Measurements from ENCODE around the gene IGF2BP1. TPM values are rescaled to one million over a fixed set of nuclear protein-coding genes. Genes with fewer than 3 reads are reported as not detected.

IGF2BP1 gene
- polyA plus RNA-seq, 1 of the 3 experiments (the other 2 are of a cell fraction), result 0.05 TPM

GRCh38 chr17:49086316-49086605 lies 89.1 kb downstream of the IGF2BP1 start:
- H3K4me2 ChIP-seq, result no peak overlapping the region
- no peaks in the 10 kb centered on the region for H3K36me3 ChIP-seq (replicated peaks in 1 of 2; ENCODE audit: control insufficient read depth in 1 of 2, insufficient read depth in 2 of 2, low read length in 1 of 2)
- DNase-seq, result no peak
- H3K9me3 ChIP-seq, result no peaks in the 10 kb centered on the region
- ChIA-PET POLR2A (no interaction called here), CTCF (no interaction called here)
- no peak overlapping the region for H3K9ac ChIP-seq
- no peak for TF ChIP-seq SIN3A (IDR thresholded peaks at IDR 0.05; ENCODE audit: borderline replicate concordance, low read depth, low read length)
- no peak for TF ChIP-seq MEF2A (IDR thresholded peaks at IDR 0.05; ENCODE audit: borderline replicate concordance, low read depth)
- no peak for TF ChIP-seq FOXM1 (IDR thresholded peaks at IDR 0.05; ENCODE audit: low read depth)
- TF ChIP-seq RFX5 (IDR thresholded peaks at IDR 0.05; ENCODE audit: low read length), result no peak
- no peak for TF ChIP-seq NRF1 (IDR thresholded peaks at IDR 0.05; ENCODE audit: low read depth, low read length)
- TF ChIP-seq MXI1 (IDR thresholded peaks at IDR 0.05; ENCODE audit: low read depth, low read length), result no peak
- no peak for TF ChIP-seq TEAD4 (IDR thresholded peaks at IDR 0.05; ENCODE audit: borderline replicate concordance, insufficient read depth)
- no peak for TF ChIP-seq SMC3 (IDR thresholded peaks at IDR 0.05; ENCODE audit: low read depth, low read length)
- TF ChIP-seq TCF12 (IDR thresholded peaks at IDR 0.05), result no peak
- no peak for TF ChIP-seq EZH2phosphoT487 (IDR thresholded peaks at IDR 0.05; ENCODE audit: borderline replicate concordance, low read depth)
- H3K4me1 ChIP-seq (ENCODE audit: control insufficient read depth in 1 of 2, insufficient read depth in 2 of 2, low read depth in 1 of 2, low read length in 1 of 2), result no peaks in the 10 kb centered on the region
- WGBS (ENCODE audit: low lambda C conversion rate), result 8% methylated on average over 1 of the region's 1 CpG
- no peaks in the 10 kb centered on the region for H3F3A ChIP-seq (replicated peaks; ENCODE audit: insufficient read depth)
- H4K20me1 ChIP-seq (ENCODE audit: insufficient read depth), result no peaks in the 10 kb centered on the region
- no peaks in the 10 kb centered on the region for H3K9me2 ChIP-seq
- no peak overlapping the region for H3K27ac ChIP-seq (ENCODE audit: low read depth in 2 of 2, low read length in 1 of 2)
- no peaks in the 10 kb centered on the region for H3K79me2 ChIP-seq (ENCODE audit: insufficient read depth)
- no peak overlapping the region for H3K4me3 ChIP-seq (ENCODE audit: low read depth in 2 of 2, low read length in 1 of 2)
- H3K27me3 ChIP-seq (ENCODE audit: insufficient read depth), result peaks cover 83% of the 10 kb centered on the region
- H2AFZ ChIP-seq (ENCODE audit: low read depth), result no peak overlapping the region

DNA sequence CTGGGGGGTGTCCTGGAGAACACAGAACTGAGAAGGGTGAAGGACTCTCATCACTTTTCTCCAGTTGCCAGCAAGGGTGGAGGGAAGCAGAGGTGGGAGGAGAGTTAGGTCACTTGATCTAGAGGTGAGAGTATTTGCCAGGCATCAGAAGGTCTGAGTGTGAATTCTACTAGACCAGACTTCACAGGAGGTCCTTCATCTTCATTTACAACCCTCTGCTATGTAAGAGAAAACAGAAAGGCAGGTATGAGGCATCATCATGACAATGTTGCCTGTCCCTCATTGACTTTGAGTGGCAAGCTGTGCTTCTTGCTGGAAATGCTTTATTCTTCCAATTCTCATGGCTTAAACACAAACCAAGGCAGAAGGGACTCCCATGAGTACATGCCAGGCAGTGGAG lies 89.5 kb downstream of the IGF2BP1 start:
- H4K20me1 ChIP-seq (ENCODE audit: insufficient read depth), result no peaks in the 10 kb centered on the region
- ChIA-PET CTCF (interaction anchor here (1.6 kb wide), 1 partner anchor 32 kb away, joined by 3 read pairs; no protein-coding TSS in a partner anchor), POLR2A (no interaction called here)
- H3K36me3 ChIP-seq (replicated peaks in 1 of 2; ENCODE audit: control insufficient read depth in 1 of 2, insufficient read depth in 2 of 2, low read length in 1 of 2), result no peaks in the 10 kb centered on the region
- H3K4me1 ChIP-seq (ENCODE audit: control insufficient read depth in 1 of 2, insufficient read depth in 2 of 2, low read depth in 1 of 2, low read length in 1 of 2), result no peaks in the 10 kb centered on the region
- TF ChIP-seq RAD21 (IDR thresholded peaks at IDR 0.05; ENCODE audit: low read length) (no peak), GABPA (IDR thresholded peaks at IDR 0.05; ENCODE audit: low read depth) (no peak), FOXM1 (IDR thresholded peaks at IDR 0.05; ENCODE audit: low read depth) (no peak), RCOR1 (IDR thresholded peaks at IDR 0.05; ENCODE audit: low read length) (no peak), MAX (IDR thresholded peaks at IDR 0.05; ENCODE audit: low read depth) (no peak), FOSL2 (IDR thresholded peaks at IDR 0.05; ENCODE audit: borderline replicate concordance, low read depth) (no peak), FOXJ3 (CRISPR knock-in tag; IDR thresholded peaks at IDR 0.05) (no peak), MEF2A (IDR thresholded peaks at IDR 0.05; ENCODE audit: borderline replicate concordance, low read depth) (no peak)
- TF ChIP-seq, protein P1, sequence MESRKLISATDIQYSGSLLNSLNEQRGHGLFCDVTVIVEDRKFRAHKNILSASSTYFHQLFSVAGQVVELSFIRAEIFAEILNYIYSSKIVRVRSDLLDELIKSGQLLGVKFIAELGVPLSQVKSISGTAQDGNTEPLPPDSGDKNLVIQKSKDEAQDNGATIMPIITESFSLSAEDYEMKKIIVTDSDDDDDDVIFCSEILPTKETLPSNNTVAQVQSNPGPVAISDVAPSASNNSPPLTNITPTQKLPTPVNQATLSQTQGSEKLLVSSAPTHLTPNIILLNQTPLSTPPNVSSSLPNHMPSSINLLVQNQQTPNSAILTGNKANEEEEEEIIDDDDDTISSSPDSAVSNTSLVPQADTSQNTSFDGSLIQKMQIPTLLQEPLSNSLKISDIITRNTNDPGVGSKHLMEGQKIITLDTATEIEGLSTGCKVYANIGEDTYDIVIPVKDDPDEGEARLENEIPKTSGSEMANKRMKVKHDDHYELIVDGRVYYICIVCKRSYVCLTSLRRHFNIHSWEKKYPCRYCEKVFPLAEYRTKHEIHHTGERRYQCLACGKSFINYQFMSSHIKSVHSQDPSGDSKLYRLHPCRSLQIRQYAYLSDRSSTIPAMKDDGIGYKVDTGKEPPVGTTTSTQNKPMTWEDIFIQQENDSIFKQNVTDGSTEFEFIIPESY (IDR thresholded peaks at IDR 0.05; ENCODE audit: borderline replicate concordance, low read depth), result no peak
- TF ChIP-seq, protein P2, sequence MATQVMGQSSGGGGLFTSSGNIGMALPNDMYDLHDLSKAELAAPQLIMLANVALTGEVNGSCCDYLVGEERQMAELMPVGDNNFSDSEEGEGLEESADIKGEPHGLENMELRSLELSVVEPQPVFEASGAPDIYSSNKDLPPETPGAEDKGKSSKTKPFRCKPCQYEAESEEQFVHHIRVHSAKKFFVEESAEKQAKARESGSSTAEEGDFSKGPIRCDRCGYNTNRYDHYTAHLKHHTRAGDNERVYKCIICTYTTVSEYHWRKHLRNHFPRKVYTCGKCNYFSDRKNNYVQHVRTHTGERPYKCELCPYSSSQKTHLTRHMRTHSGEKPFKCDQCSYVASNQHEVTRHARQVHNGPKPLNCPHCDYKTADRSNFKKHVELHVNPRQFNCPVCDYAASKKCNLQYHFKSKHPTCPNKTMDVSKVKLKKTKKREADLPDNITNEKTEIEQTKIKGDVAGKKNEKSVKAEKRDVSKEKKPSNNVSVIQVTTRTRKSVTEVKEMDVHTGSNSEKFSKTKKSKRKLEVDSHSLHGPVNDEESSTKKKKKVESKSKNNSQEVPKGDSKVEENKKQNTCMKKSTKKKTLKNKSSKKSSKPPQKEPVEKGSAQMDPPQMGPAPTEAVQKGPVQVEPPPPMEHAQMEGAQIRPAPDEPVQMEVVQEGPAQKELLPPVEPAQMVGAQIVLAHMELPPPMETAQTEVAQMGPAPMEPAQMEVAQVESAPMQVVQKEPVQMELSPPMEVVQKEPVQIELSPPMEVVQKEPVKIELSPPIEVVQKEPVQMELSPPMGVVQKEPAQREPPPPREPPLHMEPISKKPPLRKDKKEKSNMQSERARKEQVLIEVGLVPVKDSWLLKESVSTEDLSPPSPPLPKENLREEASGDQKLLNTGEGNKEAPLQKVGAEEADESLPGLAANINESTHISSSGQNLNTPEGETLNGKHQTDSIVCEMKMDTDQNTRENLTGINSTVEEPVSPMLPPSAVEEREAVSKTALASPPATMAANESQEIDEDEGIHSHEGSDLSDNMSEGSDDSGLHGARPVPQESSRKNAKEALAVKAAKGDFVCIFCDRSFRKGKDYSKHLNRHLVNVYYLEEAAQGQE (IDR thresholded peaks at IDR 0.05; ENCODE audit: low read depth, low read length), result no peak
- no peak overlapping the region for H3K27ac ChIP-seq (ENCODE audit: low read depth in 2 of 2, low read length in 1 of 2)
- no peaks in the 10 kb centered on the region for H3K9me2 ChIP-seq
- no peak overlapping the region for H3K9ac ChIP-seq
- no peak overlapping the region for H3K4me3 ChIP-seq (ENCODE audit: low read depth in 2 of 2, low read length in 1 of 2)
- H3K9me3 ChIP-seq, result no peaks in the 10 kb centered on the region
- peaks cover 83% of the 10 kb centered on the region for H3K27me3 ChIP-seq (ENCODE audit: insufficient read depth)
- H3F3A ChIP-seq (replicated peaks; ENCODE audit: insufficient read depth), result no peaks in the 10 kb centered on the region
- no peak overlapping the region for H3K4me2 ChIP-seq
- H2AFZ ChIP-seq (ENCODE audit: low read depth), result no peak overlapping the region
- no peak for DNase-seq
- no peaks in the 10 kb centered on the region for H3K79me2 ChIP-seq (ENCODE audit: insufficient read depth)

Data from SK-N-SH (cell line).